Uterus (tissue), 2 donors: Measurements from ENCODE around the gene TRIM34.

Experiments
- POLR2A ChIP-seq, 2 donors: fragments of 450-650 bp; IDR thresholded peaks; one replicate each; pipeline ENCODE4 v1.6.1; 2016; ENCODE audit warnings: antibody characterized with exemption in 2 of 2, mild to moderate bottlenecking in 1 of 2, moderate library complexity in 1 of 2
- TF ChIP-seq, protein P1 (sequence below), 4 experiments: fragments of 200-600 bp in 2 of 4; fragments of 450-650 bp in 2 of 4; sonication (generic) in 2 of 4; IDR thresholded peaks; one replicate each; pipeline ENCODE4 v1.5.1; 2016 to 2019; ENCODE audit warnings: antibody characterized with exemption in 4 of 4, mild to moderate bottlenecking in 2 of 4, moderate library complexity in 1 of 4

DNA sequence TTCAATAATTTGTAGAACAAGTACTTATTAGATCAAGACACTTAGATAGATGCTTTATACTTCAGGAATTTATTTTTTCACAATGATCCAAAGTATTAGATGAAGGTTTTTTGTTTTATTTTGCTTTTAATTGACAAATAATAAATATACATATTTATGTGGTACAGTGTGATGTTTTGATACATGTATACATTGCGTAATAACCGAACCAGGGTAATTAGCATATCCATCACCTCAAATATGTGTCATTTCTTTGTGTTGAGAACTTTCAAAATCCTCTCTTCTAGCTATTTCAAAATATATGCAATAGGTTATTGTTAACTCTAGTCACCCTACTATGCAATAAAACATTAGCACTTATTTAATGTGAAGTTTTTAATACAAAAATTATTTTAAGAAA is 38.7 kb downstream of the TRIM34 start:
- TF ChIP-seq POLR2A (IDR thresholded peaks at IDR 0.05): no peak
- TF ChIP-seq, protein P1, sequence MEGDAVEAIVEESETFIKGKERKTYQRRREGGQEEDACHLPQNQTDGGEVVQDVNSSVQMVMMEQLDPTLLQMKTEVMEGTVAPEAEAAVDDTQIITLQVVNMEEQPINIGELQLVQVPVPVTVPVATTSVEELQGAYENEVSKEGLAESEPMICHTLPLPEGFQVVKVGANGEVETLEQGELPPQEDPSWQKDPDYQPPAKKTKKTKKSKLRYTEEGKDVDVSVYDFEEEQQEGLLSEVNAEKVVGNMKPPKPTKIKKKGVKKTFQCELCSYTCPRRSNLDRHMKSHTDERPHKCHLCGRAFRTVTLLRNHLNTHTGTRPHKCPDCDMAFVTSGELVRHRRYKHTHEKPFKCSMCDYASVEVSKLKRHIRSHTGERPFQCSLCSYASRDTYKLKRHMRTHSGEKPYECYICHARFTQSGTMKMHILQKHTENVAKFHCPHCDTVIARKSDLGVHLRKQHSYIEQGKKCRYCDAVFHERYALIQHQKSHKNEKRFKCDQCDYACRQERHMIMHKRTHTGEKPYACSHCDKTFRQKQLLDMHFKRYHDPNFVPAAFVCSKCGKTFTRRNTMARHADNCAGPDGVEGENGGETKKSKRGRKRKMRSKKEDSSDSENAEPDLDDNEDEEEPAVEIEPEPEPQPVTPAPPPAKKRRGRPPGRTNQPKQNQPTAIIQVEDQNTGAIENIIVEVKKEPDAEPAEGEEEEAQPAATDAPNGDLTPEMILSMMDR (IDR thresholded peaks at IDR 0.05): no peak
